Muscle layer of duodenum (tissue), 2 donors: Measurements from ENCODE around the gene GPD2.
"Not testable (repeated sequence)": the region's sequence is repeated elsewhere in the genome, so short reads cannot be mapped to it uniquely, and the experiment has no call there.

Source experiments
- H3K27ac ChIP-seq: one replicate; pipeline ENCODE4 v1.7.0; 2013; ENCODE audit warnings: mild to moderate bottlenecking, low read length
- H3K27me3 ChIP-seq: one replicate; pipeline ENCODE4 v1.7.0; 2013; ENCODE audit warnings: low read depth, mild to moderate bottlenecking, control low read depth, low read length
- H3K36me3 ChIP-seq, 2 donors: one replicate each; pipeline ENCODE4 v1.7.0; 2013; ENCODE audit warnings: low read length in 2 of 2, control low read depth in 1 of 2, mild to moderate bottlenecking in 1 of 2; ENCODE audit not compliant: insufficient read depth in 2 of 2, control insufficient read depth in 1 of 2
- H3K4me1 ChIP-seq, 2 donors: one replicate each; pipeline ENCODE4 v1.7.0; 2013; ENCODE audit warnings: low read length in 2 of 2, mild to moderate bottlenecking in 2 of 2, control low read depth in 1 of 2, moderate library complexity in 1 of 2; ENCODE audit not compliant: insufficient read depth in 2 of 2, control insufficient read depth in 1 of 2
- H3K4me3 ChIP-seq, 2 donors: one replicate each; pipeline ENCODE4 v1.7.0; 2013; ENCODE audit warnings: low read length in 2 of 2, low read depth in 1 of 2, mild to moderate bottlenecking in 1 of 2
- H3K9me3 ChIP-seq, 2 donors: one replicate each; pipeline ENCODE4 v1.7.0; 2013; ENCODE audit warnings: low read length in 2 of 2, control low read depth in 1 of 2, mild to moderate bottlenecking in 1 of 2; ENCODE audit not compliant: control insufficient read depth in 1 of 2
- donor health status: healthy.

Gene GPD2

DNA sequence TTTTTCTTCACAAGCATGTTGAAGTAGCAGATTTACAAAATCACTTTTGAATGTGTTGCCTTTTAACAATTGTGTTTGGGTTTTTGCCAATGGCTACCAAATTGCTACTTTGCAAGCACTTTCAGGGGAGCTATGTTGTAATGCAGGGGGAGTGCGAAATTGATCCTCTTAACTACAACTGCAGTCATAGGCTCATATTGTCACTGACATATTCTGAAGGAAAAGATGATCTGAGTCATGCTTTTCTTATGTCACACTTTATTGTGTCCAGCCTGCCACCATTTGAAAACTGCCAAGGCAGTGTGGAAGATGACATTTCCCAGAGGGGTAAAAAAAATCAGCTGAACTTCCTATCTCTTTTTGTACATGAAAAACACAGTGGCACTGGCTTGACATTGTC lies 74.9 kb downstream of the GPD2 start:
- Histone ChIP-seq H3K9me3 (no peaks in the 10 kb centered on the region), H3K36me3 (peaks cover 8 to 9% of the 10 kb centered on the region in 2 donors), H3K27ac (no peak overlapping the region), H3K4me3 (no peak overlapping the region), H3K27me3 (no peaks in the 10 kb centered on the region), H3K4me1 (no peaks in the 10 kb centered on the region)

DNA sequence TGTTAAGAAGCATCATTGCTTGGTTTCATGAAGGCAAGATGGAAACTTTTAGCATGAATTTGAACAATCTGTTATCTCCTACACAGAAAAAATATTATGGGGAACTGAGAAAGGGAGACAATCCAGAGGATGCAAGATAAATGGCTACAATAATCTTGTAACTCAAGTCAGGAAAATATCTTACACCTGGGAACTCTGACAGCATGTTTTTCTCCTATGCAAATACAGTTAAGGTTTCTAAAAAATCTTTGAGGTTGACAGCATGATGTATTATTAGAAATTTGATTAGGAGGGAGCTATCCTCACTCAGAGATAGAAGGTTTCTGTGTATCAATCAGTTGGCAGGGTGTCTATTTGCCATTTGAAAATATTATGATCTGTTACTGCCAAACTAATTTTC lies 75.6 kb downstream of the GPD2 start:
- Histone ChIP-seq H3K27ac (no peak overlapping the region), H3K4me3 (no peak overlapping the region), H3K27me3 (no peaks in the 10 kb centered on the region), H3K4me1 (no peaks in the 10 kb centered on the region), H3K36me3 (peaks cover 8 to 9% of the 10 kb centered on the region in 2 donors), H3K9me3 (no peaks in the 10 kb centered on the region)

DNA sequence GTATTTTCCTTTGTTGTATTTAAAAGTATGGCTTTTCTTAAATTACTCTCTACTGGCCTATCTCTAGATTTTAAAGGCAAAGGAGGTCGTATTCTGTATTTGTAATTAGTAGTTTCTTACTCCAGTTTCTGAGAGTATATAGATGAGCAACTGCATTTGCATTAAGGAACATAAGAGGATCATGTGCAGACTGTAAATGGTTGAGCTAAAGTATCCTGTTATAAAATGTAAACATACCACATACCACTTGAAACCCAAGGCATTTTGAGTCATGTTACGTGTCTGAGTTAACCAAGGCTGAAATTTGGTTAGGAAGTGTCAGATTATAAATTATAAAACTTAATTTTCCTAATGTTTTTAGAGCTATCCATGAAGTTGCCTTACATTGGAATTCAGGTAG lies 76.3 kb downstream of the GPD2 start:
- Histone ChIP-seq H3K4me1 (no peaks in the 10 kb centered on the region), H3K27me3 (no peaks in the 10 kb centered on the region), H3K9me3 (no peaks in the 10 kb centered on the region), H3K4me3 (no peak overlapping the region), H3K27ac (no peak overlapping the region), H3K36me3 (peaks cover 8 to 9% of the 10 kb centered on the region in 2 donors)

DNA sequence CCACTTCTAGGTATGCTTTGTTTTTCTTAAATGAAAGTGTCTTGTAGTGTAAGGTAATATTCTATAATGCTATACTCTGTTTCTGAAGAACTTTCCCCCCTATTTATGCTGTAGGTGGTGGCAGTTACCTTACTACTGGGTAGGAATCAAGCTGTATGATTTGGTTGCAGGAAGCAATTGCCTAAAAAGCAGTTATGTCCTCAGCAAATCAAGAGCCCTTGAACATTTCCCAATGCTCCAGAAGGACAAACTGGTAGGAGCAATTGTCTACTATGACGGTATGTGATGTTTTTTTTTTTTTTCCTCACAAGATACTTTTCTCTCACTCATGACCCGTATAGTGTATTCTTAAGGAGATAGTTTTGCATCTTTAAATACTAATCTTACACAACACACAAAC lies 77.0 kb downstream of the GPD2 start:
- Histone ChIP-seq H3K27ac (no peak overlapping the region), H3K4me3 (no peak overlapping the region), H3K4me1 (no peaks in the 10 kb centered on the region), H3K9me3 (no peaks in the 10 kb centered on the region), H3K27me3 (no peaks in the 10 kb centered on the region), H3K36me3 (peaks cover 8 to 9% of the 10 kb centered on the region in 2 donors)

DNA sequence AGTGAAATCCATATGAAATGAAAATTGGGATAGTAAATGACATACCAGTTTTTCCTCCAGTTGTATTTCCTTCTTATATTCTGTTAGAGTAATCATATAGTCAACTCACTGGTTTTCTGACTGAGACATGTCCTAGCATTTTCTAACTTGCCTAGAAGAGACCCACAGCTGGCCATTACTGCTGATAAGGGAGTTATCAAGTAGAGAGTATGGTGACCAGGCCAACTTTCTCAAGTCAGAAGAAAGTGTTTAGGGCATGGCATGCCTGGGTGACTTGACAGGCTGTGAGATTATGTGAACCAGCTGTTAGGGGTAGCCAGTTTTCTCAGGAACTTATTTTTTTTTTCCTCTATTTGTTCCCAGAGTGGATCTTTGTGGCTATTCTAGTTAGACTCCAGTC lies 81.2 kb downstream of the GPD2 start:
- no peak overlapping the region for H3K4me3 ChIP-seq
- H3K27ac ChIP-seq: no peak overlapping the region
- no peaks in the 10 kb centered on the region for H3K4me1 ChIP-seq
- peaks cover 9 to 18% of the 10 kb centered on the region in 2 donors for H3K36me3 ChIP-seq
- no peaks in the 10 kb centered on the region for H3K27me3 ChIP-seq
- peaks cover 0 to 9% of the 10 kb centered on the region in 2 donors for H3K9me3 ChIP-seq

DNA sequence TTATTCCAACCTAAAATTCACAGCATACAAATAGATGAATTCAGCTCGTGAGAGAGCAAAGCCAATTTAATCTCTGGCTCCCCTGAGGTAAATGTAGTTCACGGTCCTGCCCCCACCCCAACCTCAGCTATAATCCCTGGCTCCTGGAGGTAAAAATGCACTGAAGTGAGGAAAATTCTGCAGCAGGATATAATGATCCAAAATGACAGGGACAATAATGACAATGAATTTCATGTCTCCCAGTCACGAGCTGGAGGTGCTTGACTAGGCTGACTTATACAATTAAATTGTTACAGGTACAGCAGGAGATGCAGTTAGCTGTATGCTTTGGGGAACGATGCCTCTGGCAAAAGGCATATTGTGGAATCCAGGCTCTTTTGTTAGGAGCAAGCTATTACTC lies 82.0 kb downstream of the GPD2 start:
- H3K27me3 ChIP-seq: no peaks in the 10 kb centered on the region
- H3K4me1 ChIP-seq: no peaks in the 10 kb centered on the region
- peaks cover 0 to 9% of the 10 kb centered on the region in 2 donors for H3K9me3 ChIP-seq
- peaks cover 8 to 13% of the 10 kb centered on the region in 2 donors for H3K36me3 ChIP-seq
- H3K4me3 ChIP-seq: no peak overlapping the region
- H3K27ac ChIP-seq: no peak overlapping the region

DNA sequence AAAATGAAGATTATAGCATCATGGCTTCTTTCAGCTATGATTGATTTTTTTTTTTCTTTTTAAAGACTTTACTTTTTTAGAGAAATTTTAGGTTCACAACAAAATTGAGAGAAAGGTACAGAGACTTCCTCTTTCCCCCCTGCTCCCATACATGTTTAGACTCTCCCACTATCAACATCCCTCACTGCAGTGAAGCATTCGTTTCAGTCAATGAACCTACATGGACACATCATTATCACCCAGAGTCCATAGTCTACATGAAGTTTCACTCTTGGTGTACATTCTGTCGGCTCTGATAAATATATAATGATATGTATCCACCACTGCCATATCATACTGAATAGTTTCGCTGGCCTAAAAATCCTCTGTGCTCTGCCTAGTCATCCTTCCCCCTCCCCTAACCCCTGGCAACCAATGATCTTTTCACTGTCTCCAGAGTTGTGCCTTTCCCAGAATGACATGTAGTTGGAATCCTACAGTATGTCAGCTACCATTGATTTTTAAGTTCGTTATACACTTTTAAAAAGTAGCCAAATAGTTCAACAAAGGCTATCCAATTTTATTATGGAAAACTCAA lies 86.8 kb downstream of the GPD2 start:
- Histone ChIP-seq H3K27ac (no peak overlapping the region), H3K4me1 (no peaks in the 10 kb centered on the region), H3K36me3 (peaks cover 0 to 10% of the 10 kb centered on the region in 2 donors), H3K9me3 (peaks cover 0 to 9% of the 10 kb centered on the region in 2 donors), H3K4me3 (no peak overlapping the region), H3K27me3 (no peaks in the 10 kb centered on the region)

DNA sequence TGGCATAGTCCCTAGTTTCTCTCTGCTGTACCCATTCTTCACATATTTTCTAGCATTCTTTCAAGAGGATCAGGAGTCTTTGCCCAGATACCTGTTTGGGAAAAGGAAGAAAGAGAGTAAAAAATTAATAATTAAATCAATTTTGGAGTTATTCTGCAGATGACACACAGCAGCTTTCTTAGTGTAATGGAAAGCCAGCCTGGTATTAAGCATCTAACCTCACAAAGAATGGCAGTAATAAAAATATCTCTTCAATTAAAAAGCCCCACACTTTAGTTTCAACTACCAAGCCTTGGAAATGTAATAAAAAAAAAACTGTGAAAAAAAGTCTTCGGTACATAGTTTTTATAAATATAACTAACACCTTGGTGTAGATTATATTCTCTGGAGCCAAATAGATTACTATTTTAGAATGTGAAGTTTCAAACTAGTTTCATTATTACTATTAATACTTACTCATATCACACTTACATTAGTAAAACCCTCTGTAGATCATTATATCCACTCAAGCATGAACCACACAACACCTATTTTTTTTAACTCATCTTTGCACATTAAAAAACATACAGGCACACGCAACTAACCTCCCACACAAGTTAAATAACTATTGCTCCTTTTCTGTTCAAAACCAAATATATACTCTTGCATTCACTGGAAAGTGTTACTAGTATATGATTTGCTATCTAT lies 90.9 kb downstream of the GPD2 start:
- no peak overlapping the region for H3K4me3 ChIP-seq
- H3K9me3 ChIP-seq: no peaks in the 10 kb centered on the region
- H3K27me3 ChIP-seq: no peaks in the 10 kb centered on the region
- H3K36me3 ChIP-seq: no peaks in the 10 kb centered on the region
- H3K27ac ChIP-seq: no peak overlapping the region
- H3K4me1 ChIP-seq: no peaks in the 10 kb centered on the region

DNA sequence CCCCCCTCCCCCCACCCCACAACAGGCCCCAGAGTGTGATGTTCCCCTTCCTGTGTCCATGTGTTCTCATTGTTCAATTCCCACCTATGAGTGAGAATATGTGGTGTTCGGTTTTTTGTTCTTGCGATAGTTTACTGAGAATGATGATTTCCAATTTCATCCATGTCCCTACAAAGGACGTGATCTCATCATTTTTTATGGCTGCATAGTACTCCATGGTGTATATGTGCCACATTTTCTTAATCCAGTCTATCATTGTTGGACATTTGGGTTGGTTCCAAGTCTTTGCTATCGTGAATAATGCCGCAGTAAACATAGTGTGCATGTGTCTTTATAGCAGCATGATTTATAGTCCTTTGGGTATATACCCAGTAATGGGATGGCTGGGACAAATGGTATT lies 92.4 kb downstream of the GPD2 start:
- not testable (repeated sequence) for H3K27me3 ChIP-seq, H3K4me3 ChIP-seq, H3K9me3 ChIP-seq, H3K4me1 ChIP-seq, H3K27ac ChIP-seq, H3K36me3 ChIP-seq

DNA sequence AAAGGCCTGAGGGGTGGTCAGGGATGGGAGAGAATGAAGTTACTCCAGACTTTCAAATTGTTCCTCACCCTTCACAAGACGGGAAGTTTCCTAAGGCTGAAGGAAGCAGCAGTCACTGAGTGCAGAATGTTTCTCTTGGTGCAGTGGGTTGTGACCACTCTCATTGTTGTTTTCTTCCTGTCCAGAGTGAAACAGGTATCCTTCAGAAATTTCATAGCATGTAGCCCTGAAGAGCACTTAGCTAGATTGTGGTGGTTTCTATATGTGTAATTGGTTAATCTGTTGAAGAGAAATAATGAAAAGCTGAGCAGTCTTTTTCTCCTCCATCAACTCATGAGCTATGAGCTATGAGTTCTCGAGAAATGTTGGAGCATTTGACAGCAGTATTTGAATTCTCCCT lies 96.8 kb downstream of the GPD2 start:
- H3K27me3 ChIP-seq: no peaks in the 10 kb centered on the region
- no peak overlapping the region for H3K4me3 ChIP-seq
- no peaks in the 10 kb centered on the region for H3K9me3 ChIP-seq
- no peak overlapping the region for H3K27ac ChIP-seq
- no peaks in the 10 kb centered on the region for H3K36me3 ChIP-seq
- no peaks in the 10 kb centered on the region for H3K4me1 ChIP-seq

DNA sequence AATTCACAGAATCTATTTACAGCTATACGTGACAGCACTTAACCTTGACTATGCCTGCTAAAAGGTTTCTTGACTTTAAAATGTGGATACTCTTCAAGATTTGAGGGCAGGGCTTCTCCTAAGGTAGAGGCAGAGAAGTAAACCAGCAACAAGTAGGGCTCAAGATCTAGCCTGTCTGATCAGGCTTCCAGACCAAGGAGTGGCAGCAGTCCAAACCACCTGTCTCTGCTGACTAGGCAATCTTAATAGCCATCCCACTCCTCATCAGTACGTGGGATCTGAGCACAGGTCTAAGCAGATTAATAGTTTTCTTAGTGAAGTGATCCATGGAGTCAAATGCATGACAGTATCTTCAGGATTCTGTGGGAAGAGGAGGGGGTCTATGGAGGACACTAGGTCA lies 100.4 kb downstream of the GPD2 start:
- Histone ChIP-seq H3K27ac (no peak overlapping the region), H3K9me3 (no peaks in the 10 kb centered on the region), H3K4me1 (peaks cover 0 to 12% of the 10 kb centered on the region in 2 donors), H3K36me3 (no peaks in the 10 kb centered on the region), H3K4me3 (no peak overlapping the region), H3K27me3 (no peaks in the 10 kb centered on the region)

DNA sequence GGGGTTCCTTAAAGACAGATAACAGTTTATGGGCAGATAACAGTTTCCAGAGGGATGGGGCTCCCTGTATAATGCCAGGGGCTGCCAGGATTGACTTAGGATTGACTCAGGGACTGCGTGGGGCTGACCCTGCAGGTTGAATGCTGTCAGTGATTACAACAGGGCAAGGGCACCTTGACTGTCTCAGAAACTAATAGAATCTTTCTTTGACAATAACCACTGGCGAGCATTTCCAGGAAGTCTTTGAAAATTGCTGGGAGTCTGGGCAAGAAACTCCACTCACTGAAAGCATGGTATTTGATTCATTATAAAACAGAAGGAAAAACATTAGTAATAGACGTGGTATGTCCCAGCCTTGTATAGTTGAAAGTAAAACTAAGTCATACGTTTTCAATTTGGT lies 101.0 kb downstream of the GPD2 start:
- Histone ChIP-seq H3K4me1 (peaks cover 0 to 17% of the 10 kb centered on the region in 2 donors), H3K27me3 (no peaks in the 10 kb centered on the region), H3K9me3 (no peaks in the 10 kb centered on the region), H3K36me3 (no peaks in the 10 kb centered on the region), H3K4me3 (no peak overlapping the region), H3K27ac (no peak overlapping the region)
